Endodermal cell (in vitro differentiated cells): ENCODE results near the gene IER2. TPM values are rescaled to one million over a fixed set of nuclear protein-coding genes. Genes with fewer than 3 reads are reported as not detected.

ENCODE experiments used
- DNase-seq: peaks from one replicate; pipeline ENCODE4 v3.0.0-alpha.2; 2017
- H3K27ac ChIP-seq: 2 replicates; pipeline ENCODE4 v1.5.1; 2013; ENCODE audit warnings: mild to moderate bottlenecking, low read depth, low read length, moderate library complexity
- H3K27me3 ChIP-seq: 2 replicates; pipeline ENCODE4 v1.6.1; 2013; ENCODE audit warnings: mild to moderate bottlenecking, low read length, moderate library complexity; ENCODE audit not compliant: insufficient read depth, control insufficient read depth, poor library complexity, severe bottlenecking
- H3K36me3 ChIP-seq: 2 replicates; pipeline ENCODE4 v1.7.0; 2013; ENCODE audit warnings: mild to moderate bottlenecking, low read length, moderate library complexity; ENCODE audit not compliant: control insufficient read depth, insufficient read depth
- H3K4me1 ChIP-seq: one replicate; pipeline ENCODE4 v1.7.0; 2013; ENCODE audit warnings: low read length; ENCODE audit not compliant: control insufficient read depth, insufficient read depth
- H3K4me3 ChIP-seq: 2 replicates; pipeline ENCODE4 v1.5.1; 2013; ENCODE audit warnings: mild to moderate bottlenecking, low read length, moderate library complexity
- H3K9ac ChIP-seq: 2 replicates; pipeline ENCODE4 v1.6.1; 2013; ENCODE audit warnings: mild to moderate bottlenecking, low read length, moderate library complexity; ENCODE audit not compliant: poor library complexity, severe bottlenecking; ENCODE audit errors: extremely low read depth
- H3K9me3 ChIP-seq: 2 replicates; pipeline ENCODE4 v1.6.1; 2013; ENCODE audit warnings: mild to moderate bottlenecking, low read length, moderate library complexity; ENCODE audit not compliant: control insufficient read depth
- H3K27ac Mint-ChIP-seq: 2 replicates; pipeline ENCODE4 v1.8.0; 2020; ENCODE audit warnings: mixed read lengths
- H3K27me3 Mint-ChIP-seq: 2 replicates; pipeline ENCODE4 v1.8.0; 2021; ENCODE audit warnings: mild to moderate bottlenecking, mixed read lengths; ENCODE audit not compliant: insufficient read depth
- H3K36me3 Mint-ChIP-seq: 2 replicates; pipeline ENCODE4 v1.8.0; 2020; ENCODE audit warnings: low read depth, mixed read lengths
- H3K4me1 Mint-ChIP-seq: 2 replicates; pipeline ENCODE4 v1.8.0; 2020; ENCODE audit warnings: mixed read lengths
- H3K4me3 Mint-ChIP-seq: 2 replicates; pipeline ENCODE4 v1.8.0; 2020; ENCODE audit warnings: mild to moderate bottlenecking, moderate library complexity, mixed read lengths
- H3K9me3 Mint-ChIP-seq: 2 replicates; pipeline ENCODE4 v1.8.0; 2020; ENCODE audit warnings: mild to moderate bottlenecking, mixed read lengths
- WGBS, 2 experiments: methylation state at CpG; one replicate each; pipeline versions ENCODE4 v1.1.5 to v1.1.7; 2013; ENCODE audit warnings: missing lambda C conversion rate in 2 of 2, mixed read lengths in 1 of 2; ENCODE audit not compliant: insufficient coverage in 1 of 2, insufficient read length in 1 of 2; 5-methylcytosine and 5-hydroxymethylcytosine counted together
- total RNA-seq, 2 donors: library from RNA; stranded (reverse); fragmentation: NEBNext Ultra II Directional in 1 of 2; extraction: Animal tissue kit (Norgen Biotek cat#: 25700) in 1 of 2; gene quantifications; 2 replicates in 1 of 2; 3 replicates in 1 of 2; pipeline ENCODE4 v1.2.1, GENCODE V29; 2021
- TF ChIP-seq, protein P1 (sequence below): fragments of 200-600 bp; sonication (generic); conservative IDR thresholded peaks from 2 replicates; pipeline ENCODE4 v1.5.0; 2021; ENCODE audit warnings: antibody characterized with exemption, mild to moderate bottlenecking

The IER2 gene
- total RNA-seq, 2 donors from 2014 or later, result 55.3 to 66.6 TPM

DNA sequence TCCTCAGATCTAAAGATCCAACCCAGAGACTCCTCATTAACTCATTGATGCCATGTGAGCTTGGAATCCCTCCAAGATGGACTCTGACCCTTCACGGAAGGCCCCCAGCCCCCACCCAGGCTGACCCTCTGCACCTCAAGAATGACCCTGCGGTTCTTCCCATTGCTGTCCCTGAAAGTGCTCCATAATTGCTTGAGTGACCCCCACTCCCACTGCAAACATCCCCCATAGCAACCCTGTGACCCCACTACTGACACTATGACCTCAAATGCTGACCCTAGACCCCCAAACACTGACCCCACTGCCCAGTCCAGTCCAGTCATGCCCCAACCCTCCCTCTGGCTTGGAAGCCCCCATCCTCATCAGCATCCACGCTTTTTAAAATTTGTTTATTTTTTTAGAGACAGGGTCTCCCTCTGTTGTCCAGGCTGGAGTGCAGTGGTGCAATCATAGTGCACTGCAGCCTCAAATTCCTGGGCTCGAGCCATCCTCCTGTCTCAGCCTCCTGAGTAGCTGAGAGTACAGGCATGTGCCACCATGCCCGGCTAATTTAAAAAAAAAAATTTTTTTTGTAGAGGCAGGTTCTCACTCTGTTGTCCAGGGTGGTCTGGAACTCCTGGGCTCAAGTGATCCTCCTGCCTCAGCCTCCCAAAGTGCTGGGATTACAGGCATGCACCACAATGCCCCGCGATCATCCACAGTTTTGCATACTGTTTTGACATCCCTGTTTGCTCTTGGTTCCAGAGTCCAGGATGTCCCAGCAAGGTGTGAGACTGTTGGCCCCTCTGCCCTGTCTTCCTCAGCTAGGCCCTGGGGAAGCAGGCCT lies 48.4 kb upstream of the IER2 start:
- WGBS, 2 experiments, result 87 to 95% methylated on average over 3 to 7 of the region's 7 CpGs
- Mint-ChIP-seq H3K4me3 (peak overlapping the region; percentile 31), H3K9me3 (no peaks in the 10 kb centered on the region), H3K4me1 (peaks cover 7% of the 10 kb centered on the region), H3K27ac (no peak overlapping the region), H3K27me3 (peaks cover 51% of the 10 kb centered on the region), H3K36me3 (peaks cover 6% of the 10 kb centered on the region)
- DNase-seq, result no peak
- Histone ChIP-seq H3K9me3 (no peaks in the 10 kb centered on the region), H3K4me1 (no peaks in the 10 kb centered on the region), H3K9ac (no peak overlapping the region), H3K4me3 (no peak overlapping the region), H3K27me3 (peaks cover 54% of the 10 kb centered on the region), H3K36me3 (no peaks in the 10 kb centered on the region), H3K27ac (no peak overlapping the region)
- TF ChIP-seq, protein P1, sequence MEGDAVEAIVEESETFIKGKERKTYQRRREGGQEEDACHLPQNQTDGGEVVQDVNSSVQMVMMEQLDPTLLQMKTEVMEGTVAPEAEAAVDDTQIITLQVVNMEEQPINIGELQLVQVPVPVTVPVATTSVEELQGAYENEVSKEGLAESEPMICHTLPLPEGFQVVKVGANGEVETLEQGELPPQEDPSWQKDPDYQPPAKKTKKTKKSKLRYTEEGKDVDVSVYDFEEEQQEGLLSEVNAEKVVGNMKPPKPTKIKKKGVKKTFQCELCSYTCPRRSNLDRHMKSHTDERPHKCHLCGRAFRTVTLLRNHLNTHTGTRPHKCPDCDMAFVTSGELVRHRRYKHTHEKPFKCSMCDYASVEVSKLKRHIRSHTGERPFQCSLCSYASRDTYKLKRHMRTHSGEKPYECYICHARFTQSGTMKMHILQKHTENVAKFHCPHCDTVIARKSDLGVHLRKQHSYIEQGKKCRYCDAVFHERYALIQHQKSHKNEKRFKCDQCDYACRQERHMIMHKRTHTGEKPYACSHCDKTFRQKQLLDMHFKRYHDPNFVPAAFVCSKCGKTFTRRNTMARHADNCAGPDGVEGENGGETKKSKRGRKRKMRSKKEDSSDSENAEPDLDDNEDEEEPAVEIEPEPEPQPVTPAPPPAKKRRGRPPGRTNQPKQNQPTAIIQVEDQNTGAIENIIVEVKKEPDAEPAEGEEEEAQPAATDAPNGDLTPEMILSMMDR, result no peak

DNA sequence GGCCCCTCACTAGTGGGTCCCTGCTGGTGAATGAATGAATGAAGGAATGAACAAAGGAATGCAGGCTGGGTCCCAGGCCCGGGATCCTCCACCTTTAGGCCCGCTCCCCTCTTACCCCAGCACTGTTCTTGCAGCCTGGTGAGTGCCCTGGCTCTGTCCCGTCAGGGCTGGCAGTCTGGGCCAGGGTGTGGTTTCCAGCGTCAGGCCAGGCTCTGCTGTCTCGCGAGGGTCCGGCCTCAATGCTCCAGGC lies 47.9 kb upstream of the IER2 start:
- Mint-ChIP-seq H3K9me3 (no peaks in the 10 kb centered on the region), H3K36me3 (peaks cover 9% of the 10 kb centered on the region), H3K4me1 (peaks cover 7% of the 10 kb centered on the region), H3K27me3 (peaks cover 46% of the 10 kb centered on the region), H3K27ac (no peak overlapping the region), H3K4me3 (peak overlapping the region; percentile 31)
- H3K27ac ChIP-seq, result no peak overlapping the region
- no peaks in the 10 kb centered on the region for H3K9me3 ChIP-seq
- TF ChIP-seq, protein P1, result no peak
- no peak overlapping the region for H3K9ac ChIP-seq
- DNase-seq, result no peak
- no peaks in the 10 kb centered on the region for H3K4me1 ChIP-seq
- peaks cover 48% of the 10 kb centered on the region for H3K27me3 ChIP-seq
- H3K36me3 ChIP-seq, result no peaks in the 10 kb centered on the region
- WGBS, 2 experiments, result 39 to 57% methylated on average over 3 to 7 of the region's 7 CpGs
- H3K4me3 ChIP-seq, result no peak overlapping the region

DNA sequence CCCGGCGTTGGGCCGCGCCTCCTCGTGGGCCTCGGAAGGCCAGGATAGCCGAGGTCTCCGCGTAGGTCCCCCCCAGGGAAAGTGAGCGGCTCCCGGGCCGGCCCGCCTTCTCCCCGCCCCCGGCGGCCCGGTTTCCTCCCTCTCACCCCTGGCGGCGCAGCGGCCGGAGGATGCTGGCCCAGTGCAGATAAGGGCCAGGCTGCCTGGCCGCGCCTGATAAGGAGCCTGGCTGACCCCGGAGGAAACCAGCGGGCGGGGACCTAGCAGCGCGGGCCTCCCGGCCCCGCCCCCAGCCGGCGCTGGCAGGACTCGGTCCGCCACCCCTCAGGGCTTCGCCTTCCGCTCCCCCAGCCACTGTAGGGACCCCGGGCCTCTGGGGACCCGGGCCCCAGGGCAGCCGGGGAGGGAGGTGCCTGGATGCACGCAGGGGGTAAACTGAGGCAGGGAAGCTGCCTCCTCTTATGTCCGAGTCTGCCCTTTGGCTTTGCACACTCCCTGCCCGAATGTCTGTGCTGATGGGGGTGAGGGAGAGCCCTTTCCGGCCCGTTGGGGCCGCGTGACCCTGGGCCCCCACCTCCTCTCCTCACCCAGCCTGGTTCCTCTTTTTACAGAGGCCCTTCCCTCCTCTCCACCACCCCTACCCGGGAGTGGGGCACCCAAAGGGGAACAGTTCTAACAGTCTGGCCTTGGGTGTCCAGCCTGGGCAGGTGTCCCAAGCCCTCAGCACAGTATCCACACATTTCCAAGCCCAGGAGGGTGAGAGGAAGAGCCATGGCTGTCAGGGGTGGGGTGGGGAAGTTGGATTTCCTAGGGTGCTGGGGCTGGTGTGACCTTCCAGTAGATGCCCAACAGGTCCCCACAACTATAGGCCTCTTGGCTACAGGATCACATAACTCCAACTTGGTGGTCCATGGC lies 47.3 kb upstream of the IER2 start, which contains the start of gene LYL1:
TSS of gene LYL1 (minus strand) at position 193 of the 915 bp plus-strand sequence. CDS start 1,687 bp downstream, outside the sequence.
- H3K27me3 ChIP-seq, result peaks cover 43% of the 10 kb centered on the region
- no peaks in the 10 kb centered on the region for H3K4me1 ChIP-seq
- H3K4me3 ChIP-seq, result peak within 1 kb of the TSS; percentile 60
- H3K9ac ChIP-seq, result no peak within 1 kb of the TSS
- Mint-ChIP-seq H3K4me1 (peaks cover 7% of the 10 kb centered on the region), H3K4me3 (peak within 1 kb of the TSS; percentile 31), H3K36me3 (peaks cover 13% of the 10 kb centered on the region), H3K27me3 (peaks cover 41% of the 10 kb centered on the region), H3K9me3 (no peaks in the 10 kb centered on the region), H3K27ac (no peak within 1 kb of the TSS)
- DNase-seq, result peak; percentile 90
- TF ChIP-seq, protein P1, result peak; percentile 16
- no peaks in the 10 kb centered on the region for H3K36me3 ChIP-seq
- no peaks in the 10 kb centered on the region for H3K9me3 ChIP-seq
- 12 to 18% methylated on average over 6 to 46 of the region's 47 CpGs for WGBS, 2 experiments
- H3K27ac ChIP-seq, result no peak within 1 kb of the TSS
